EL (cell line): Measurements from ENCODE around the gene PRKCE.
"Not testable (repeated sequence)": the region's sequence is repeated elsewhere in the genome, so short reads cannot be mapped to it uniquely, and the experiment has no call there.

Experiments used
- DNase-seq: peaks from one replicate; pipeline ENCODE4 v3.0.0-alpha.2; 2016

PRKCE gene

GRCh38 chr2:45872211-45872610, 220.7 kb downstream of the PRKCE start:
- DNase-seq: peak; percentile 17

GRCh38 chr2:45874344-45874743, 222.9 kb downstream of the PRKCE start:
- no peak for DNase-seq

- DNase-seq: no peak
Measured at GRCh38 chr2:45876611-45877010, 225.1 kb downstream of the PRKCE start.

GRCh38 chr2:45879406-45879805, 227.9 kb downstream of the PRKCE start:
- DNase-seq: no peak

GRCh38 chr2:45879936-45880335, 228.5 kb downstream of the PRKCE start:
- DNase-seq: no peak

GRCh38 chr2:45881970-45882581, 230.6 kb downstream of the PRKCE start:
- DNase-seq: no peak

GRCh38 chr2:45882707-45883602, 231.5 kb downstream of the PRKCE start:
- DNase-seq: no peak

GRCh38 chr2:45883603-45884000, 232.1 kb downstream of the PRKCE start:
- no peak for DNase-seq

- DNase-seq: no peak
Measured at GRCh38 chr2:45884126-45884525, 232.7 kb downstream of the PRKCE start.

- DNase-seq: no peak
Measured at GRCh38 chr2:45885171-45885621, 233.7 kb downstream of the PRKCE start.

GRCh38 chr2:45886171-45886663, 234.7 kb downstream of the PRKCE start:
- no peak for DNase-seq

- peak; percentile 58 for DNase-seq
Measured at GRCh38 chr2:45888167-45888566, 236.7 kb downstream of the PRKCE start.

GRCh38 chr2:45888641-45889040, 237.2 kb downstream of the PRKCE start:
- no peak for DNase-seq

GRCh38 chr2:45889053-45889452, 237.6 kb downstream of the PRKCE start:
- no peak for DNase-seq

GRCh38 chr2:45889620-45890370, 238.3 kb downstream of the PRKCE start:
- DNase-seq: no peak

GRCh38 chr2:45890371-45890646, 238.8 kb downstream of the PRKCE start:
- not testable (repeated sequence) for DNase-seq

GRCh38 chr2:45890819-45891218, 239.3 kb downstream of the PRKCE start:
- DNase-seq: no peak

GRCh38 chr2:45891719-45892424, 240.4 kb downstream of the PRKCE start:
- DNase-seq: no peak

GRCh38 chr2:45892425-45892745, 240.9 kb downstream of the PRKCE start:
- DNase-seq: no peak

- DNase-seq: peak; percentile 5
Measured at GRCh38 chr2:45892757-45893156, 241.3 kb downstream of the PRKCE start.

- no peak for DNase-seq
Measured at GRCh38 chr2:45894211-45894610, 242.7 kb downstream of the PRKCE start.

GRCh38 chr2:45895241-45895861, 243.9 kb downstream of the PRKCE start:
- DNase-seq: peak; percentile 70

GRCh38 chr2:45896311-45896710, 244.8 kb downstream of the PRKCE start:
- DNase-seq: no peak
